Small intestine (tissue), 7 donors: ENCODE measurements around the gene AGTRAP. TPM values are rescaled to one million over a fixed set of nuclear protein-coding genes. Genes with fewer than 3 reads are reported as not detected.

Experiments used
- DNase-seq, 2 donors: peaks; one replicate each; pipeline versions ENCODE4 v3.0.0 to v3.0.0-alpha.2; 2013
- FAIRE-seq: peaks from 2 replicates; lab custom pipeline; 2012; peaks lifted over from hg19 to GRCh38; lab: Jason Lieb, UNC
- H3K27ac ChIP-seq, 3 donors: one replicate each; pipeline ENCODE4 v1.5.1; 2013; ENCODE audit warnings: low read length in 2 of 3, mild to moderate bottlenecking in 2 of 3, control low read depth in 1 of 3, inconsistent platforms in 1 of 3, low read depth in 1 of 3, moderate library complexity in 1 of 3
- H3K27me3 ChIP-seq, 3 donors: one replicate each; pipeline ENCODE4 v1.6.1; 2013; ENCODE audit warnings: low read length in 3 of 3, inconsistent platforms in 1 of 3; ENCODE audit not compliant: control insufficient read depth in 3 of 3, insufficient read depth in 3 of 3
- H3K36me3 ChIP-seq, 3 donors: one replicate each; pipeline ENCODE4 v1.6.1; 2013; ENCODE audit warnings: low read length in 3 of 3, inconsistent platforms in 1 of 3, low read depth in 1 of 3, mild to moderate bottlenecking in 1 of 3, moderate library complexity in 1 of 3; ENCODE audit not compliant: control insufficient read depth in 3 of 3, insufficient read depth in 2 of 3
- H3K4me1 ChIP-seq, 3 donors: one replicate each; pipeline ENCODE4 v1.6.1; 2013; ENCODE audit warnings: low read length in 2 of 3, inconsistent platforms in 1 of 3, low read depth in 1 of 3, mild to moderate bottlenecking in 1 of 3, moderate library complexity in 1 of 3; ENCODE audit not compliant: control insufficient read depth in 3 of 3, insufficient read depth in 2 of 3
- H3K4me3 ChIP-seq, 3 donors: one replicate each; pipeline ENCODE4 v1.5.1; 2013; ENCODE audit warnings: low read length in 3 of 3, control low read depth in 1 of 3, inconsistent platforms in 1 of 3, low read depth in 1 of 3, mild to moderate bottlenecking in 1 of 3, moderate library complexity in 1 of 3
- H3K9me3 ChIP-seq, 2 donors: one replicate each; pipeline ENCODE4 v1.6.1; 2013; ENCODE audit warnings: low read depth in 1 of 2, low read length in 1 of 2; ENCODE audit not compliant: control insufficient read depth in 2 of 2, insufficient read depth in 1 of 2
- WGBS, 3 donors: extraction: QIAGEN DNeasy Blood & Tissue Kit; methylation state at CpG; one replicate each; pipeline ENCODE4 v1.1.7; 2013; 5-methylcytosine and 5-hydroxymethylcytosine counted together
- polyA plus RNA-seq, 4 donors: library from polyadenylated mRNA; stranded (reverse) in 3 of 4; unstranded in 1 of 4; fragments of 200-250 nt in 3 of 4; fragments of 120-200 nt in 1 of 4; gene quantifications; one replicate each; pipeline versions ENCODE4 v1.2.1 to v1.2.3, GENCODE V29; 2013
- donor health status: healthy with polysubstance abuse.
- donor health status: control.
- donor health status: control.
- donor health status: Bipolar disorder and iron deficiency.
- donor health status: healthy.

Gene AGTRAP
- polyA plus RNA-seq, 4 donors = 5.6 to 54.9 (median 19.2) TPM

GRCh38 chr1:11693917-11694316, 42.0 kb upstream of the AGTRAP start:
- Histone ChIP-seq H3K27ac (no peak overlapping the region), H3K36me3 (no peaks in the 10 kb centered on the region), H3K27me3 (peaks cover 17 to 57% (median 18%) of the 10 kb centered on the region in 3 donors), H3K4me3 (no peak overlapping the region), H3K9me3 (no peaks in the 10 kb centered on the region), H3K4me1 (peaks cover 0 to 8% (median 0%) of the 10 kb centered on the region in 3 donors)
- FAIRE-seq (no peak), DNase-seq (no peak)
- 40 to 58% (median 43%) methylated on average over 5 of the region's 5 CpGs for WGBS, 3 donors

GRCh38 chr1:11695861-11696260, 40.1 kb upstream of the AGTRAP start:
- Histone ChIP-seq H3K36me3 (no peaks in the 10 kb centered on the region), H3K27ac (no peak overlapping the region), H3K27me3 (peaks cover 12 to 47% (median 18%) of the 10 kb centered on the region in 3 donors), H3K4me1 (no peaks in the 10 kb centered on the region), H3K4me3 (no peak overlapping the region), H3K9me3 (no peaks in the 10 kb centered on the region)
- WGBS, 3 donors = 82 to 92% (median 88%) methylated on average over 5 to 6 of the region's 6 CpGs
- no peak for FAIRE-seq
- DNase-seq = no peak

GRCh38 chr1:11697188-11697892, 38.6 kb upstream of the AGTRAP start:
- 55 to 65% (median 64%) methylated on average over 8 of the region's 8 CpGs for WGBS, 3 donors
- DNase-seq (no peak), FAIRE-seq (no peak)
- H3K36me3 ChIP-seq = no peaks in the 10 kb centered on the region
- H3K27ac ChIP-seq = no peak overlapping the region
- H3K27me3 ChIP-seq = peaks cover 4 to 51% (median 7%) of the 10 kb centered on the region in 3 donors
- H3K4me1 ChIP-seq = no peaks in the 10 kb centered on the region
- H3K9me3 ChIP-seq = no peaks in the 10 kb centered on the region
- H3K4me3 ChIP-seq = no peak overlapping the region

- Histone ChIP-seq H3K27ac (no peak overlapping the region), H3K4me1 (no peaks in the 10 kb centered on the region), H3K27me3 (peaks cover under 1 to 45% (median 4%) of the 10 kb centered on the region in 3 donors), H3K36me3 (no peaks in the 10 kb centered on the region), H3K4me3 (no peak overlapping the region), H3K9me3 (no peaks in the 10 kb centered on the region)
- FAIRE-seq = no peak
- no peak for DNase-seq
- WGBS, 3 donors = 53 to 74% (median 71%) methylated on average over 5 of the region's 5 CpGs
Measured at GRCh38 chr1:11697893-11698210, 38.1 kb upstream of the AGTRAP start.

- no peak for FAIRE-seq
- Histone ChIP-seq H3K27ac (no peak overlapping the region), H3K4me1 (no peaks in the 10 kb centered on the region), H3K27me3 (peaks cover 3 to 41% (median 7%) of the 10 kb centered on the region in 3 donors), H3K9me3 (no peaks in the 10 kb centered on the region), H3K36me3 (no peaks in the 10 kb centered on the region), H3K4me3 (no peak overlapping the region)
- 47 to 62% (median 54%) methylated on average over 34 of the region's 34 CpGs for WGBS, 3 donors
- DNase-seq = no peak
Measured at GRCh38 chr1:11700601-11701467, 35.1 kb upstream of the AGTRAP start.

- no peak overlapping the region for H3K27ac ChIP-seq
- H3K9me3 ChIP-seq = no peaks in the 10 kb centered on the region
- no peak for FAIRE-seq
- no peak overlapping the region for H3K4me3 ChIP-seq
- no peaks in the 10 kb centered on the region for H3K36me3 ChIP-seq
- peaks cover 3 to 41% (median 7%) of the 10 kb centered on the region in 3 donors for H3K27me3 ChIP-seq
- H3K4me1 ChIP-seq = no peaks in the 10 kb centered on the region
- WGBS, 3 donors = 47 to 52% (median 49%) methylated on average over 15 of the region's 15 CpGs
- no peak for DNase-seq
Measured at GRCh38 chr1:11701551-11701961, 34.4 kb upstream of the AGTRAP start.

GRCh38 chr1:11701981-11702803, 33.7 kb upstream of the AGTRAP start:
- FAIRE-seq = no peak
- Histone ChIP-seq H3K27ac (no peak overlapping the region), H3K36me3 (no peaks in the 10 kb centered on the region), H3K4me1 (no peaks in the 10 kb centered on the region), H3K9me3 (no peaks in the 10 kb centered on the region), H3K27me3 (peaks cover 3 to 41% (median 7%) of the 10 kb centered on the region in 3 donors), H3K4me3 (no peak overlapping the region)
- no peak for DNase-seq
- 79 to 84% (median 80%) methylated on average over 15 of the region's 15 CpGs for WGBS, 3 donors
